Keratinocyte (primary cell): ENCODE data around the gene GJE1. TPM values are rescaled to one million over a fixed set of nuclear protein-coding genes. Genes with fewer than 3 reads are reported as not detected.

Source experiments
- DNase-seq: peaks from one replicate; pipeline ENCODE4 v3.0.0-alpha.2; 2011; ENCODE audit warnings: low read depth, missing footprints, low spot score
- FAIRE-seq: peaks from 2 replicates; lab custom pipeline; 2011; peaks lifted over from hg19 to GRCh38; lab: Jason Lieb, UNC
- H2AFZ ChIP-seq: 2 replicates; pipeline ENCODE4 v1.6.0; 2012; ENCODE audit warnings: low read length, control low read depth, inconsistent platforms; ENCODE audit not compliant: control insufficient read depth
- H3K27ac ChIP-seq: 2 replicates; pipeline ENCODE4 v1.5.1; 2011; ENCODE audit warnings: low read length; ENCODE audit not compliant: control insufficient read depth, insufficient read depth
- H3K27me3 ChIP-seq: 3 replicates; pipeline ENCODE4 v1.6.0; 2011; ENCODE audit warnings: low read length; ENCODE audit not compliant: control insufficient read depth, insufficient read depth; ENCODE audit errors: extremely low read depth
- H3K36me3 ChIP-seq, 2 experiments: 2 replicates in 1 of 2; 3 replicates in 1 of 2; pipeline ENCODE4 v1.5.1; 2011; ENCODE audit warnings: low read length in 2 of 2, mild to moderate bottlenecking in 1 of 2; ENCODE audit not compliant: control insufficient read depth in 2 of 2, insufficient read depth in 2 of 2; ENCODE audit errors: extremely low read depth in 1 of 2
- H3K4me1 ChIP-seq: 3 replicates; pipeline ENCODE4 v1.5.1; 2011; ENCODE audit warnings: low read length; ENCODE audit not compliant: control insufficient read depth, insufficient read depth; ENCODE audit errors: extremely low read depth
- H3K4me2 ChIP-seq: 3 replicates; pipeline ENCODE4 v1.6.0; 2011; ENCODE audit warnings: low read depth, low read length; ENCODE audit not compliant: control insufficient read depth, insufficient read depth; ENCODE audit errors: extremely low read depth
- H3K4me3 ChIP-seq, 3 experiments: fragments of 200-600 bp in 1 of 3; sonication (generic) in 1 of 3; 2 replicates in 2 of 3; 3 replicates in 1 of 3; pipeline ENCODE4 v1.5.1; 2011 to 2016; ENCODE audit warnings: low read length in 3 of 3, mild to moderate bottlenecking in 3 of 3, control low read depth in 2 of 3, inconsistent platforms in 1 of 3, low read depth in 1 of 3, mixed read lengths in 1 of 3, mixed run types in 1 of 3, moderate library complexity in 1 of 3; ENCODE audit not compliant: control insufficient read depth in 2 of 3, insufficient read depth in 2 of 3; ENCODE audit errors: extremely low read depth in 1 of 3
- H3K79me2 ChIP-seq: 2 replicates; pipeline ENCODE4 v1.6.0; 2012; ENCODE audit warnings: low read length; ENCODE audit not compliant: control insufficient read depth, insufficient read depth
- H3K9ac ChIP-seq: 3 replicates; pipeline ENCODE4 v1.6.0; 2011; ENCODE audit warnings: low read length; ENCODE audit not compliant: control insufficient read depth, insufficient read depth; ENCODE audit errors: extremely low read depth
- H3K9me1 ChIP-seq: 3 replicates; pipeline ENCODE4 v1.6.0; 2011; ENCODE audit warnings: low read length; ENCODE audit not compliant: control insufficient read depth, insufficient read depth; ENCODE audit errors: extremely low read depth
- H3K9me3 ChIP-seq: 2 replicates; pipeline ENCODE4 v1.5.1; 2012; ENCODE audit warnings: low read depth, low read length; ENCODE audit not compliant: control insufficient read depth
- H4K20me1 ChIP-seq: 3 replicates; pipeline ENCODE4 v1.6.0; 2011; ENCODE audit warnings: low read length; ENCODE audit not compliant: control insufficient read depth, insufficient read depth; ENCODE audit errors: extremely low read depth
- CTCF ChIP-seq, 3 experiments: IDR thresholded peaks in 1 of 3; conservative IDR thresholded peaks in 1 of 3; optimal IDR thresholded peaks in 1 of 3; 2 replicates in 2 of 3; 3 replicates in 1 of 3; pipeline versions ENCODE3 to v1.5.1; 2011; ENCODE audit warnings: low read length in 3 of 3, mild to moderate bottlenecking in 3 of 3, moderate library complexity in 2 of 3, control low read depth in 1 of 3, inconsistent platforms in 1 of 3; ENCODE audit not compliant: insufficient read depth in 2 of 3; ENCODE audit errors: extremely low read depth in 1 of 3
- EZH2 ChIP-seq: IDR thresholded peaks from one replicate; pipeline ENCODE4 v1.6.1; 2012; ENCODE audit warnings: inconsistent platforms, mild to moderate bottlenecking, low read length, moderate library complexity
- dilution Hi-C: fragments of 300-500 bp; cut with MboI; formaldehyde crosslinking; loops from one replicate; pipeline ENCODE4 v1.7.0; 2020; ENCODE audit warnings: low sequenced_read_pairs; ENCODE audit not compliant: extremely low pct_ligation_motif_present
- polyA plus RNA-seq, 5 experiments: library from polyadenylated mRNA; depleted of rRNA in 3 of 5; stranded (reverse) in 3 of 5; stranded (forward) in 1 of 5; unstranded in 1 of 5; fragments of >200 nt; gene quantifications; 1 replicate in 1 of 5; 2 replicates in 3 of 5; 3 replicates in 1 of 5; pipeline versions ENCODE4 v1.2.1 to v1.2.3, GENCODE V29; 2011 to 2012; ENCODE audit warnings: missing spikeins in 2 of 5, low read depth in 1 of 5, low replicate concordance in 1 of 5

The GJE1 gene
- polyA plus RNA-seq, 1 donor (not counting 4 experiments of a cell fraction or from before 2014, with no cell fraction given), result not detected

GRCh38 chr6:142118328-142118727 lies 14.4 kb upstream of the GJE1 start:
- Histone ChIP-seq H4K20me1 (no peaks in the 10 kb centered on the region), H3K79me2 (no peaks in the 10 kb centered on the region), H3K4me1 (no peaks in the 10 kb centered on the region), H3K4me3 (no peak overlapping the region), H3K9me3 (no peaks in the 10 kb centered on the region), H3K9ac (no peak overlapping the region), H3K27ac (no peak overlapping the region), H3K27me3 (no peaks in the 10 kb centered on the region), H3K4me2 (no peak overlapping the region), H3K9me1 (no peaks in the 10 kb centered on the region), H3K36me3 (no peaks in the 10 kb centered on the region), H2AFZ (no peak overlapping the region)
- no peak for FAIRE-seq
- dilution Hi-C loops, result loop anchor here (25.0 kb wide), 1 partner anchor 431 kb away; no protein-coding TSS in a partner anchor
- DNase-seq, result no peak
- TF ChIP-seq CTCF (optimal IDR thresholded peaks at IDR 0.05 in 1 of 3, IDR thresholded peaks at IDR 0.05 in 1 of 3, conservative IDR thresholded peaks at IDR 0.05 in 1 of 3; ENCODE audit: extremely low read depth in 1 of 3, insufficient read depth in 2 of 3, low read length in 3 of 3) (no peak), EZH2 (no peak)

- FAIRE-seq (no peak), DNase-seq (no peak)
- Histone ChIP-seq H3K9me1 (no peaks in the 10 kb centered on the region), H3K79me2 (no peaks in the 10 kb centered on the region), H3K9me3 (no peaks in the 10 kb centered on the region), H3K4me3 (no peak overlapping the region), H2AFZ (no peak overlapping the region), H3K4me2 (no peak overlapping the region), H3K36me3 (no peaks in the 10 kb centered on the region), H3K27ac (no peak overlapping the region), H3K27me3 (no peaks in the 10 kb centered on the region), H3K4me1 (no peaks in the 10 kb centered on the region), H3K9ac (no peak overlapping the region), H4K20me1 (no peaks in the 10 kb centered on the region)
- dilution Hi-C loops, result loop anchor here (25.0 kb wide), 1 partner anchor 432 kb away; no protein-coding TSS in a partner anchor
- TF ChIP-seq CTCF (optimal IDR thresholded peaks at IDR 0.05 in 1 of 3, IDR thresholded peaks at IDR 0.05 in 1 of 3, conservative IDR thresholded peaks at IDR 0.05 in 1 of 3; ENCODE audit: extremely low read depth in 1 of 3, insufficient read depth in 2 of 3, low read length in 3 of 3), result no peak
- no peak for TF ChIP-seq EZH2
These were observed 13.8 kb upstream of the GJE1 start for GRCh38 chr6:142118925-142119324.
